GM12864 (cell line): ENCODE results near the gene NLE1.

ENCODE experiments used
- DNase-seq: peaks from one replicate; pipeline ENCODE4 v3.0.0-alpha.2; 2011; ENCODE audit warnings: low read depth
- H3K4me3 ChIP-seq: 2 replicates; pipeline ENCODE4 v1.5.1; 2011; ENCODE audit warnings: mild to moderate bottlenecking, low read depth, low read length, control low read depth
- TF ChIP-seq, protein P1 (sequence below): IDR thresholded peaks from 2 replicates; pipeline ENCODE4 v1.5.1; 2011; ENCODE audit warnings: low read depth, mild to moderate bottlenecking, moderate library complexity, low read length, control low read depth, inconsistent platforms; ENCODE audit errors: missing control alignments

Gene NLE1

DNA sequence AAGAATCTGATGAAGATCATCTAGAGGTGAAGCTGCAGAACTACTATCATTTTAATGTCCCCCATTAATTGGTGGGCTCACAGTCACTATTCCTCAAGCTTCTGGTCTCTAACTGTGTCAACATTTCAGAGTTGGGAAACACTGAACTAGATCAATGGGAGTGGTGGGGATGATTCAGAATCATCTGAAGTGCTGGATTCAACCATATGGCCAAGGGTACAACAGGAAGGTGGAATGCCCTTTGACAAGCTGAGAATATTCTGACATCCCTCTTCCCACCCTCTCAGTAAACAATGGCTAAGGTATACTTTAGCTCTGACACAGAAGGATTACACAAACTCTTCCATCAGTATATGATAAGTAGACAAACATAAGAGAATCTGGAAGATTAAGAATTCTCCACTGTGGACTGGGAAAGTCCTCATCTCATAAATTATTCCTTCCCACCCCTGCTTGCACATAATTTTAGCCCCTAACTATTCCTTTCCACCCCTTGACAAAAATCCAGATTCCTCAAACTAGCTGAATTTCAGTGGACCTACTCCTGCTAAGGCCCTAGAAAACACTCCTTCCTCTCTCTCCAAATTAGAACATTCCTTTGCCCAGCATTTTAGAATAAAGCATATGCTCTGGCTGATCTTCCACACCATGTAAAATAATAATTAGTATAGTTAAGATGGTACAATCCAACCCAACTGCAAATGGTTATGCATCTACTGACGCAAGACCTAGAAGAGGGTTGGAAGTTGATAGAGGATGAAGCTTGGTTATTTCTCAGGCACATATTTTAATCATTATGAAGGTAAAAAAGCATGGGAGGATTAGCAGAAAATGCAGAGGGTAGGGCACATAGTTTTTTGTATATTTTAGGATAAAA is 62.3 kb downstream of the NLE1 start:
- H3K4me3 ChIP-seq: no peak overlapping the region
- TF ChIP-seq, protein P1, sequence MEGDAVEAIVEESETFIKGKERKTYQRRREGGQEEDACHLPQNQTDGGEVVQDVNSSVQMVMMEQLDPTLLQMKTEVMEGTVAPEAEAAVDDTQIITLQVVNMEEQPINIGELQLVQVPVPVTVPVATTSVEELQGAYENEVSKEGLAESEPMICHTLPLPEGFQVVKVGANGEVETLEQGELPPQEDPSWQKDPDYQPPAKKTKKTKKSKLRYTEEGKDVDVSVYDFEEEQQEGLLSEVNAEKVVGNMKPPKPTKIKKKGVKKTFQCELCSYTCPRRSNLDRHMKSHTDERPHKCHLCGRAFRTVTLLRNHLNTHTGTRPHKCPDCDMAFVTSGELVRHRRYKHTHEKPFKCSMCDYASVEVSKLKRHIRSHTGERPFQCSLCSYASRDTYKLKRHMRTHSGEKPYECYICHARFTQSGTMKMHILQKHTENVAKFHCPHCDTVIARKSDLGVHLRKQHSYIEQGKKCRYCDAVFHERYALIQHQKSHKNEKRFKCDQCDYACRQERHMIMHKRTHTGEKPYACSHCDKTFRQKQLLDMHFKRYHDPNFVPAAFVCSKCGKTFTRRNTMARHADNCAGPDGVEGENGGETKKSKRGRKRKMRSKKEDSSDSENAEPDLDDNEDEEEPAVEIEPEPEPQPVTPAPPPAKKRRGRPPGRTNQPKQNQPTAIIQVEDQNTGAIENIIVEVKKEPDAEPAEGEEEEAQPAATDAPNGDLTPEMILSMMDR: no peak
- no peak for DNase-seq
